Muscle of back (tissue), 13 donors: ENCODE results near the gene GRM6. TPM values are rescaled to one million over a fixed set of nuclear protein-coding genes. Genes with fewer than 3 reads are reported as not detected.
A peak's percentile ranks its signal among the peaks of the same experiment; 100 is the strongest.

Experiments used
- DNase-seq, 3 donors: peaks; one replicate each; pipeline versions ENCODE4 v3.0.0 to v3.0.0-alpha.2; 2013
- long read RNA-seq, 9 donors: transcript quantifications; one replicate each; lab custom pipeline, GENCODE V29; 2026
- polyA plus RNA-seq, 10 donors: library from polyadenylated mRNA; unstranded; fragments of 120-200 nt; gene quantifications; one replicate each; pipeline ENCODE4 v1.2.1, GENCODE V29; 2013; ENCODE audit not compliant: insufficient read length in 10 of 10

GRM6 gene
- 1 to 10 TPM in 1 of 10 donors, under 1 TPM in 9; 0.24 to 1.0 (median 0.51) TPM for polyA plus RNA-seq
- long read RNA-seq, donor 1 = 0 reads
- long read RNA-seq, donor 2 = 0 reads
- long read RNA-seq, donor 3 = 0 reads
- long read RNA-seq, donor 4 = 0 reads
- long read RNA-seq, donor 5 = 0 reads
- long read RNA-seq, donor 6 = 0 reads
- long read RNA-seq, donor 7 = 0 reads
- long read RNA-seq, donor 8 = 0 reads
- long read RNA-seq, donor 9 = 0 reads

DNA sequence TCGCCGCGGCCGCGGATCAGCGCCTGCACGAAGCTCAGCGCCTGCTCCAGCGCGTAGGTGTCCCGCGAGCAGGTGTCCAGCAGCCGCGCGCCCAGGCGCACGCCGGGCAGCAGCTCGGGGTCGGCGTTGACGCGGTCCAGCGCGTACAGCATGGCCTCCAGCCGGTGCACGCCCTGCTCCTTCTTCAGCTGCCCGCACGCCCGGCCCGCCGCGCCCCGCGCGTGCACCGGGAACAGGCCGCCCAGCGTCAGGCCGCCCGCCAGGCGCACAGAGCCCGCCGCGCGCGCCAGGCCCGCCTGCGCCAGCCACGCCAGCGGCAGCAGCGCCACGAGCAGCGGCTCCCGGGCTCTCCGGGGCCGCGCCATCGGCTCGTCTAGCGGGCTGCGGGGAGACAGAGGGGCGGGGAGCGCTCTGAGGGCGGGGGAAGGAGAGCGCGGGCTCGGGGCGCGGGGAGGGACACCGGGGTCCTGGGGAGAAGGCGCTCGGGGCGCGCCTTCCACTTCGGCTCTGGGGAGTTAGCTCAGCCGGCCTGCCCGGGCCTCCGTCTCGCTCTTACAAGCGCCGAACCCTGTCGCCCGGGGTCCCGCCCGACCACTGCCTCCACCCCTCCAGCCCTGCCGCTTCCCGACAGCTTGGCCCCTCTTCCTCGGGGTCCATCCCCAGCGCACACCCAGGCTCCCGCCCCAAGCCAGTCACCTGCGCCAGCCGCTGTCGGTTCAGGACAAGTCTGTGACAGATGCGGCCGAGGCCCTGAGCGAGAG, at the start of gene GRM6:
Gene GRM6 (minus strand): TSS at position 741 of the 761 bp plus-strand sequence. CDS start 376 bp downstream, at position 365.
- DNase-seq = peak in 1 of 3 donors; percentile 22

- DNase-seq = no peak
Observed at GRCh38 chr5:179044765-179045164, 49.6 kb upstream of the GRM6 start.

DNA sequence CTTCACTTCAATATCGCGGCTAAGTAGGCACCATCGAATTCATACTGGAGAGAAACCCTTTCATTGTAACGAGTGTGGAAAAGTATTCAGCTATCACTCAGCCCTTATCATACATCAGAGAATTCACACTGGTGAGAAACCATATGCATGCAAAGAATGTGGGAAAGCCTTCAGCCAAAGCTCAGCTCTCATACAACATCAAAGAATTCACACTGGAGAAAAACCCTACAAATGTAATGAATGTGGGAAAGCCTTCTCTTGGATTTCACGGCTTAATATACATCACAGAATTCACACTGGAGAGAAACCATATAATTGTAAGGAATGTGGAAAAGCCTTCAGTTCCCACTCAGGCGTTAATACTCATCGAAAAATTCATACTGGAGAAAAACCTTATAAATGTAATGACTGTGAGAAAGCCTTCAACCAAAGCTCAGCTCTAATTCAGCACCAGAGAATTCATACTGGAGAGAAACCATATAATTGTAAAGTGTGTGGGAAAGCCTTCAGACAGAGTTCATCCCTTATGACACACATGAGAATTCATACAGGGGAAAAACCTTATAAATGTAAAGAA, 38.0 kb upstream of the GRM6 start:
- DNase-seq = no peak

DNA sequence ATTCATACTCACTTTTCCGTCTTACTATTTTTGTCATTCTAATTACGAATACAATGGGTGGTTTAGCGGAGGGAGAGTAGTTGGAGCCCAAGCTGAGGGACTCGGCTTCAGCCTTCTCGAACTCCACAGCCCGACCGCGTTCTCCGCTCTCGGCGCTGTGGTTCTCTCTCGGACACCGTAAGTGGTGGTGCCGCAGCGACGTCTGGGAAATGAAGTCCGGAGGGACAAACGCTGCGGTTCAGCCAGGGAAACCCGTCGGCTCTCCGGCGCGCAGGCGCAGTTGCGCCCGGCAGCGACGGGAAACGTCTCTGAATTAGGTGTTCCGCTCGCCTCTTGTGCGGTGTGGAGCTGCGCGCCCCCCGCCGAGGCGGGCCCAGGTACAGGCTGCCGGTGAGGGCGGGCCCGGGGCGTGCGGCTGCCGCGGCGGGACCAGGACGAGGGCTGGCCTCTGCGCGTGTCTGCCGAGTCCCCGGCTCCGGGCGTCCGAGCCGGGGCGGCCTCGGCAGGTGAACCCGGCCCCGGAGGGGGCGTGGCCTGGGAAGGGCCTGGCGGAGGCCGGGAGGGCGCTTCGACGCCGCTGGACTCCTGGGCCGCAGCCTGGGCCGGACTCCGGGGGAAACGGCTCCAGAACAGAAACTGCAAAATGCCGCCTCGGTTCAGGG, 28.5 kb upstream of the GRM6 start, which contains the start of gene ZNF879:
Gene ZNF879 (plus strand): TSS at position 277 of the 662 bp plus-strand sequence. CDS start 1,201 bp downstream, outside the sequence.
- peak; percentile 96 to 98 (median 98) for DNase-seq

DNA sequence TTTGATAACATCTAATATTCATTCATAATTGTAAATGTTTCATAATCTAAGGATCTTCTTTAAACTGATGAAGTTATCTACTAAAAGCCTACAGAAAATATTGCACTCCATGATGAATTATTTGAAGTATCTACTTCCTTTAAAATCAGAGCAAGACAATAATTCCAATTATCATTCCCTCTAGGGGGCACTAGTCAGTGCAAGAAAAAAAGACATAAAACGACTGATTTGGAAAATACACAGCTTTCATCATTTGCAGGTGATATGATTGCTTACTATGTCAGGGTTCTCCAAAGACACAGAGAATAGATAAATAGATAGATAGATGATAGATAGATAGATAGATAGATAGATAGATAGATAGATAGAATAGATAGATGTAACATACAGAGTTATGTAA, 13.5 kb upstream of the GRM6 start:
- DNase-seq = no peak

GRCh38 chr5:179006564-179006963, 11.4 kb upstream of the GRM6 start:
- no peak for DNase-seq

- no peak for DNase-seq
Observed at GRCh38 chr5:178998441-178998840, 3.3 kb upstream of the GRM6 start.

GRCh38 chr5:178997191-178997590, 2.1 kb upstream of the GRM6 start:
- no peak for DNase-seq

DNA sequence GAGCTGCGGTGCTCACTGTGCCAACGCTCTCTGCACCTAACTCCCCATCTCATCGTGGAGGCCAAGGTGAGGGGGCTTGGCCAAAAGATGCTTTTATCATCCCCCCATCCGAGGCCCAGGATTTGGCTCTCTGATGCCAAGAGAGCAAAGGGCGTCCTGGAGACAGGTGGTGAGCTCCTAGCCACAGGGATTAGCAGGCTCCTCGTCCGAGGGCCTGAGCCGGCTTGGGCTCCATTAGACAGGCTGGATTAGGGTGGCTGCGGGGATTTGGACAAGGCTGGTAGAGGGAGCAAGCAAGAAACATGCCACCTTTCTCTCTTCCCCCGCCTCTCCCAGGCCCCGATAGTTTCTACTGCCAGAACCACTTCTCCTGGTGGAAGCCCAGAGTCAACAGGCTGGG, 1.0 kb upstream of the GRM6 start:
- DNase-seq = no peak

DNA sequence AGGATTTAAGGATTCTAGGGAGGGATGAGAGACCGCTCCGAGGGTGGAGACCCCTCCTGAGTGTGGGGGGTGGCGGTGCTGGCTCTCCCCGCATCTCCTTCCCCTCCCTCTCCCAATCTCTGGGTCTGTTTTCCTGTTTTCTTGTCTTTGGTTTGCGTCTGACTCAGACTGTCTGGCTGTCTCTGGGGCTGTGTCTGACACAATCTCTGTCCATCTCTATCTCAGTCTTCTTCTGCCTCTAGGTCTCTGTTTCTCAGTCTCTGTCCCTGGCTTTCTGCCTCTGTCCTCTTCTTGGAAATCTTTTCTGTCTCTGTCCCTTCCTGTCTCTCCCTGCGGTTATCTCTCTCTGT, 196 bp upstream of the GRM6 start:
- no peak for DNase-seq

DNA sequence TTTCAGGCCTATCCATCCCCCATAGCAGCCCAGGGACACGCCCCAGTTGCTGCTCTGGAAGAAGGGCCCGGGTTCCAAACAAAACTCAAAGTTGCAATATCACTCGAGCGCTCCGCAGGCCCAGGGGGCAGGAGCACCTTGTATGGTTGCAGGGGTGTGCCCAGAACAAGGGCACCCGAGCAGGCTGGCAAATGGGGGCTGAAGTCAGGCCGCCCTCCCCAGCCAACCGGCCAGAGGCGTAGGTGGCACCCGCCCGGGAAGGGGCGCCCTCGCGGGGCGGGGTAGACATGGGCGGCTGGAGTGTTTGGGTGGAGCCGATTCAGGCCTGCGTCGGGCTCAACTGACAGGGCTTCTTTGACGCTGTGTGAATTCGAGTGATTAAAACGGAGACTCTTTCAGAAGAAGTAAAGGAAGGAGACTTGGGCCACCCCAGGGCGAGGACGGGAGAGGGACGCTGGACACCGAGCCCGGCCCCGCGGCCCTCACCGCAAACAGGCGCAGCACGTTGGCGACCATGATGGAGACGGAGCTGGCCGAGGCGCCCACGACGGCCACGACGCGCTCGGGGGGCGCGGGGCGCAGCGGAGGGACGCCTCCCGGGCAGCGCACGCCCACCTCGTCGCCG, 1.1 kb downstream of the GRM6 start:
- DNase-seq = no peak

DNA sequence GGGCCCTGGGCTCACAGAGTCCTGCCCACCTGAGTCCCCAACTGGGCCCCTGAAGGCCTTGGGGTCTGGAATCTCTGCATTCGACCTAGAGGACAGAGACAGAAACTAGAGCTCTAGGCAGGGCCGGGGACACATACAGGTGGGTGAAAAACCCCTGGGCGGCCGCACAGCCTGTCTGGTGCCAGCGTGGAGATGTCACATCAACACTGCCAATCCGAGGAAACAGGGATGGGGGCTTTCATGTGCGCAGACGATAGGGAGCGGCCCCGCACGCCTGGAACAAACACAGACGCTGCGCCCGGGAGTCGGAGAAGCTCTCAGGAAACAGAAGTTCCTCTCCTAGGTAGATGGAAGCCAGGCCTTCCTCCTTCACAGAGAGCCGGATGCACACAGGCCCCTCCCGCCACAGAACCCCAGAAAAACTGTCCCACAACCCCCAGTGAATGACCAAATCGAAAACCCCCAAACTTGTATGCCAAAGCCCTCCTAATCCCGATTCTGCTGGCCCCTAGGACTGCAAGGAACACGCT, 1.8 kb downstream of the GRM6 start:
- no peak for DNase-seq

- DNase-seq = no peak
Observed at GRCh38 chr5:178992291-178992895, 2.7 kb downstream of the GRM6 start.

DNA sequence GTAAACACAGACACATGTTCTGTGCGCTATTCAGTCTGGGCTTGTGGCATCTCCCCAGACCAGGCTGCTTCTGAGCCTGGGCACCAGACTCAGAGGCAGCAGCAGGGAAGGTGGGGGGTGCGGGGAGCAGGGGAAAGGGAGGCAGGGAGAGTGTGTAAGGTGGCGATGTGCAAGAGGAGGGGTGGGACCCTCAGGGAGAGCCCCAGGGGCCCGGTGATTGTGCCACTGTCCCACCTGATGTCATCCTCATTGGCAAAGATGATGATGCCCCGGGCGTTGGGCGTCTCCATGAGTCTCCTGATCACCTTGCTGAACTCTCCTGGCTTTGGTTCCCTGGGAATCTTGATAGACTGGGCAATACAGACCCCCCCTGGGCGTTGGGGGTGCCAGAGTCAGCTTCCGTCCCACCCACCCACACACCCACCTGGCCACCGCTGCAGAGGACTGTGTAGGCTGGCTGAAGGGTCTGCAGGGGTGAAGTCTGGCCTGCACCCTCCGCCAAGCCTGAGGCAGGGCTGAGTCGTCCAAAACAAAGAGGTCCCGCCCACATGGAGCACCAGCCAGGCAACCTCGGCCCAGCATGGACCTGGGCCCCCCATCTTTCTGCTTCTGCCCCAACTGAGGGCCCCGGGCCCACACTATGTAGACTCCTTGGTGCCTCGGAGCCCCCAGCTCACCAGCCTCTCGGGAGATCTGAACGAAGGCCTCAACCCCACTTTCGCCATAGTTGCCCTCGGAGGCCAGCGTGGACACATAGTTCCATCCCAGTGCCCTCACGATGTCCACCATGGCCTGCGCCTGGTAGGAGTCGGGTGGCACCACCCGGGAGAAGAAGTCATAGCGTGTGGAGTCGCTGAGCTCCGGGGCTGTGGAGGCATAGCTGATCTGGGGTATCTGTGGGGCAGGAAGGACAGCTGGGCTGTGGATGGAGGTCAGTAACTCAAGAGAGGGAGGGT, 3.7 kb downstream of the GRM6 start:
- no peak for DNase-seq

GRCh38 chr5:178990491-178990890, 4.6 kb downstream of the GRM6 start:
- no peak for DNase-seq

DNA sequence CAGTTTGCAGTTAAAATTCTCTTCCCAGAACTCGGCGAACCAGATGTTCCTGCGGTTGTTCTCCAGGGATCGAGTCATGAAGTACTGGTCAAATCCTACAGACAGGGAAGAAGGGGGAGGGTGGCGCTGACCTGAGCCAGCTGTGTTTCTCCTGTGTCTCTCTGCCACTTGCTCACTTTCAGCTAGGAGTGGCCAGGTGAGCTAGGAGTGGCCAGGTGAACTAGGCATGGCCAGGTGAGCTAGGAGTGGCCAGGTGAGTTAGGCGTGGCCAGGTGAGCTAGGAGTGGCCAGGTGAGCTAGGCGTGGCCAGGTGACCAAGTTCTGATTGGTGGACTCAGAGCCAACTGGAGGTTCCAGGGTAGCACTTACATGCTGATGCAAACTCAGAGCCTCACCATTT, 5.8 kb downstream of the GRM6 start:
- DNase-seq = no peak

GRCh38 chr5:178988436-178989220, 6.5 kb downstream of the GRM6 start:
- no peak for DNase-seq

DNA sequence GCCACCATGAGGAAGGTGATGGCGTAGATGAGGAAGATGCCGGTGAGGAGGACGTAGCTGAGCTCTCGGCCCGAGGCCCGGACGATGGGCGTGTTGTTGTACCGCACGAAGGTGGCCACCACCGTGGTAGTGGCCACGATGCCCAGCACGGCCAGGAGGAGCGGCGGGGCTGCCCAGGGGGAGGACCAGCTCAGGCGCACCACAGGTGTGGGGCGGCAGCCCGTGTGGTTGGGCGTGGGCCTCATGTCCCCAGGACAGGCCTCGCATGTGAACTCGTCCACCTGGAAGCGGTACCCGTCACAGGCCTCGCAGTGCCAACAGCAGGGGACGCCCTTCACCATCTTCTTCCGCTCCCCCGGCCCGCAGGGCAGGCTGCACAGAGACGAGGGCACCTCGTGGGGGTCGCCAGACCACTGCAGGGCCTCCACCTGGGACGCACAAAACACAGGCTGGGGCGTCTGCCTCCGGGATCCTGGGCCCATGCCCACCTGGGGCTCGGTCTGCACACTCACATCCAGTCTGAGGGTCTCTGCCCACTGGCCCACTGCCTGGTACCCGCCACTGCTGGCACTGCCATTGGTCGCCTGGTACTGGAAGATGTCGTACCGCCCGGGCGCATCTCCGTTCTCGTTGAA, 8.7 kb downstream of the GRM6 start:
- no peak for DNase-seq
